GM19468 (cell line): ENCODE results near the gene YES1.
"Not testable (repeated sequence)": the region's sequence is repeated elsewhere in the genome, so short reads cannot be mapped to it uniquely, and the experiment has no call there.

ENCODE experiments used
- ATAC-seq: cut with Tn5 transposase; IDR thresholded peaks from one replicate; pipeline ENCODE4 v1.9.1; 2021; ENCODE audit warnings: mild to moderate bottlenecking, moderate library complexity, moderate number of reproducible peaks; ENCODE audit not compliant: unreplicated experiment; ENCODE audit errors: extremely low read depth

Gene YES1

GRCh38 chr18:825891-826585 is 14.0 kb upstream of the YES1 start:
- ATAC-seq, result no peak

- ATAC-seq, result no peak
Observed at GRCh38 chr18:824179-824578, 12.1 kb upstream of the YES1 start.

- no peak for ATAC-seq
Observed at GRCh38 chr18:820591-821165, 8.6 kb upstream of the YES1 start.

- ATAC-seq, result no peak
Observed at GRCh38 chr18:816869-817268, 4.8 kb upstream of the YES1 start.

- ATAC-seq, result no peak
Observed at GRCh38 chr18:816088-816653, 4.1 kb upstream of the YES1 start.

- no peak for ATAC-seq
Observed at GRCh38 chr18:815353-815752, 3.3 kb upstream of the YES1 start.

GRCh38 chr18:814300-815084 is 2.5 kb upstream of the YES1 start:
- ATAC-seq, result no peak

- no peak for ATAC-seq
Observed at GRCh38 chr18:813172-814071, 1.4 kb upstream of the YES1 start.

- ATAC-seq, result no peak
Observed at GRCh38 chr18:812376-813171, 532 bp upstream of the YES1 start.

- no peak for ATAC-seq
Observed at GRCh38 chr18:811182-811891, 705 bp downstream of the YES1 start.

- ATAC-seq, result peak; percentile 20
Observed at GRCh38 chr18:809985-810642, 1.9 kb downstream of the YES1 start.

- ATAC-seq, result not testable (repeated sequence)
Observed at GRCh38 chr18:809228-809627, 2.8 kb downstream of the YES1 start.

GRCh38 chr18:808502-808901 is 3.5 kb downstream of the YES1 start:
- ATAC-seq, result no peak

GRCh38 chr18:808086-808485 is 4.0 kb downstream of the YES1 start:
- no peak for ATAC-seq

GRCh38 chr18:805755-806110 is 6.3 kb downstream of the YES1 start:
- ATAC-seq, result no peak

GRCh38 chr18:805008-805754 is 6.9 kb downstream of the YES1 start:
- no peak for ATAC-seq

GRCh38 chr18:801137-801536 is 10.9 kb downstream of the YES1 start:
- ATAC-seq, result no peak

GRCh38 chr18:799943-800342 is 12.1 kb downstream of the YES1 start:
- no peak for ATAC-seq
